ENCODE measurements around the gene PRSS53.
"Not testable (repeated sequence)": the region's sequence is repeated elsewhere in the genome, so short reads cannot be mapped to it uniquely, and the experiment has no call there.

PRSS53 gene

DNA sequence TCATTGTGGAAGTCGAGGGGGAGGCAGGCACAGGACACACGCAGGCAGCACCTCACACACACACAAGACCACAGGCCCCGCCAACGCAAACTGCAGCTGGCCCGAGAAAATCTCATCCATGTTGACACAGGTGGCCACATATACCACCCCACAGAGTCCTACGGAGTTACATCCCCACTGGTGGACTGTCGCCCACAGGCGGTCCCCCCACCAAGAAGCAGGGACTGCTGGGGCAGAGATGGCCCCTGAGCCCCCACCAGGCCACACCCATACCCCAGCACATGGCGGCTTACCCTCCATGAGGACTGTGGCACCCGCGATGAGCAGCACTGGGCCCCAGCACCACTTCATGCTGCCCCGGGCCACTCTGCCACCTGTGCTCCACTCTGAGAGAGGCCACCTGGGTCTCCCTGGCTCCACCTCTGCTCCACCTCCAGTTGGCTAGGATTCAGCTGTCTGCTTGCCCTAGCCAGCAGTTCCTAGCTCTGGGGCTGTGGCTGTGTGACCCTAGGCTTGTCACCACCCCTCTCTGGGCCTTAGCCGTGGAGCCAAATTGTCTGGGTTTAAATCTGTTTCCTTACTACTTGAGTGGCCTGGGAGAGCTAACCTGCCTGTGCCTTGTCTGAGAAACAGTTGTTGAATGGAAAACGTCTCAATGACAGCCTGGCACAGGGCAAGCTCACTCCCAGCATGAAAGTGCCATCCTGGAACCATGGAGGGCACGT lies at the start of gene PRSS53:
Gene PRSS53 (minus strand): TSS at position 485 of the 725 bp plus-strand sequence. CDS start 134 bp downstream, at position 351.
- no peak for DNase-seq
- in situ Hi-C loops (cut with HindIII; ENCODE audit: low pct_ligation_motif_present, low pct_unique_long_range_greater_than_20kb, low sequenced_read_pairs) = no loop called here

DNA sequence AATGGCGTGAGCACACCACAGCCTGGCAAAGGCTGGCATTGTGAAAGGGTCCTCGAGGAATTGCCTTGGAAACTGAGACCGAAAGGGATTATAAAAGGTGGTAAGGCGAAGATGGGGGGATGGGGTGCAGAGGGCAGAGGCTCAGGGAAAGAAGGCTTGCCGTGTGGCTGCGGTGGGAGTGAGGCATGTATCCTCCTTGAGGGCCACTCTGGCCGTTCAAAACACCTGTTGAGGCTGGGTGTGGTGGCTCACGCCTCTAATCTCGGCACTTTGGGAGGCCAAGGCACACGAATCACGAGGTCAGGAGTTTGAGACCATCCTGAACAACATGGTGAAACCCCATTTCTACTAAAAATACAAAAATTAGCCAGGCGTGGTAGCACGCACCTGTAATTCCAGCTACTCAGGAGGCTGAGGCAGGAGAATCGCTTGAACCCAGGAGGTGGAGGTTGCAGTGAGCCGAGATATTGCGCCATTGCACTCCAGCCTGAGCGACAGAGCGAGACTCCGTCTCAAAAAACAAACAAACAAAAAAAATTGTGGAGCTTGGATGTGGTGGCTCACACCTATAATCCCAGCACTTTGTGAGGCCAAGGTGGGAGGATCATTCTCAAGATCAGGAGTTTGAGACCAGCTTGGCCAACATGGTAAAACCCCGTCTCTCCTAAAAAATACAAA lies 48.2 kb upstream of the PRSS53 start:
- DNase-seq; in situ Hi-C loops (cut with HindIII; ENCODE audit: low pct_ligation_motif_present, low pct_unique_long_range_greater_than_20kb, low sequenced_read_pairs): not testable (repeated sequence)

DNA sequence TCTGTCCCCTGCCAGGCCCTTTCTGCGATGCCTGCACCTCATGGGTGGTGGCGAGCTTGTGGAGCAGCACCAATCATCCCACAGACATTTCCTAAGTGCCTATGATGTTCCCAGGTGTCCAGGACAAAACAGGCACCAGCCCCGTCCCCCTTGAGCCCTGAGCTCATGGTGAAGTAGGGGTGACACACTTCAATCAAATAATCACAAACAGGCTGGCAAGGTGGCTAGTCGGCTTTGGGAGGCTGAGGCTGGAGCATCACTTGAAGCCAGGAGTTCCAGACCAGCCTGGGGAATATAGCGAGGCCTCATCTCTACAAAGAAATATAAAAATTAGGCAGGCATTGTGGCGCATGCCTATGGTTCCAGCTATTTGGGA lies 47.5 kb upstream of the PRSS53 start:
- in situ Hi-C loops (cut with HindIII; ENCODE audit: low pct_ligation_motif_present, low pct_unique_long_range_greater_than_20kb, low sequenced_read_pairs) = no loop called here
- no peak for DNase-seq

DNA sequence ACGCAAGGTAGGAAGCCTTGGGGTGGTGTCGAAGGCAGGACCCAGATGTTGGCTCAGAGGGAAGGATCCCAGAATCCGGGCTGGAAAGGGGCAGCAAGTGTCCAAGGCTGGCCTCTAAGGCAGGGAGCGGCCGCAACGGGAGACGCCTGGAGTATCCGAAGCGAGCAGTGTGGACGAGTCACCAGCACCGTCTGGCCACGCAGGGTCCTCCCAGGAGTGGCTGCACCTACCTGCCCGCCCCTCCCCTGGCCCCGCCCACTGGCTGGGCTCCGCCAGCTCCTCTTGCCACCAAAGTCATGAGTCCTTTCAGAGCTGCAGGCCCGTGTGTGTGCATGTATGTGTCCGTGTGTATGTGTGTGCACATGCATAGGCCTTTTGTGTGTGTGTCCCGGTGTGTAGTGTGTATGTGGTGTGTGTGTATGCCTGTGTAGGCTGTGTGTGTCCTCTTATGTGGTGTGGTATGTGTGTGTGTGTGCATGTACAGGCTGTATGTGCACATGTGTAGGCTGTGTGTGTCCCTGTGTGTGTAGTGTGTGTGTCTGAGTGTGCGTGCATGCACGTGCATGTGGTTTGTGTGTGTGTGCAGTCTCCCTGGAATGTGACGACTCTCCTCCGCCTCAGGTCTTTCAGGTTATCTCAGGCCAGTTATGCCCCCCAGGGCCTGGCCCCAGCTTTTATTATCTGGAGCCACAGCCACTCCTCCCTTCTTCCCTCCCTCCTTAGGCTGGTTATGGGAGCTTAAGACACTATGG lies 47.0 kb upstream of the PRSS53 start, which contains the start of gene PRSS8:
Gene PRSS8 (minus strand): TSS at position 193 of the 752 bp plus-strand sequence. CDS start 229 bp downstream, outside the sequence.
- DNase-seq = peak; percentile 46
- in situ Hi-C loops (cut with HindIII; ENCODE audit: low pct_ligation_motif_present, low pct_unique_long_range_greater_than_20kb, low sequenced_read_pairs) = no loop called here

DNA sequence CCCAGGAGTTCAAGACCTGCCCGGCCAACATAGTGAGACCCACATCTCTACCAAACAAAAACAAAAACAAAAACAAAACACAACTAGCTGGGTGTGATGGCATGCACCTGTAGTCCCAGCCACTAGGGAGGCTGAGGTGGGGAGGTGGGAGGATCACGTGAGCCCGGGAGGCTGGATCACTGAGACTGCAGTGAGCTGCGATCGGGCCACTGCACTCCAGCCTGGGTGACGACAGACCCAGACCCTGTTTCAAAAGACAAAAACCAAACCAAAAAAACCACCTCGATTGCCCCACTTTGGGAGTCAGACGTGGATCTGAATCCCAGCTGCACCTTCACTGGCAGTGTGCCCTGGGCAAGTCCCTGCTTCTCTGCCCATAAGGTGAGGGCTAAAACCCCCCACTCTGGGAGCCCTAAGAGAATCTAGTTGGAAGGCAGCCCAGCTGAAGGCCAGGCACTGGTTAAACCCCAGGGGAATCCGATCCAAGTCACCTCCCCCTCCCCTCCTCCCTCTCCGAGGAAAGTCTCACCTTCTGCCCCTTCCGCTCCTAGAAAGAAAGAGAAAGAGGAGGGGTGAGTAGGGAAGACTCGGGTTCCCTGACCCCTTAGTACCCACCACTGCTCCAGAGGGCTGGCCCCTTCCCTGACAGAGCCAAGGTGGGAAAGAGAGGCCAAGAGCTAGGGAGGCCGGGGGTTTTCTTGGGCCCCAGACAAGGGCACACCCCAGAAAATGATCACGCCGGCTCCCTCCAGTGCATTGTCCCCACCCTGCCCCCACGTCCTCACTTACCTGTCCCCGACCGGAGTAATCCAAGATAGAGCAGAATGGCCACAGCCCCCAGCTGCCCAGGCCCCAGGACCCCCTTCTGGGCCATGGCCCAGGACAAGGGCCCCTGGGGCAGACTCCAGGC lies 46.1 kb upstream of the PRSS53 start:
- peak; percentile 35 for DNase-seq
- in situ Hi-C loops (cut with HindIII; ENCODE audit: low pct_ligation_motif_present, low pct_unique_long_range_greater_than_20kb, low sequenced_read_pairs) = no loop called here

DNA sequence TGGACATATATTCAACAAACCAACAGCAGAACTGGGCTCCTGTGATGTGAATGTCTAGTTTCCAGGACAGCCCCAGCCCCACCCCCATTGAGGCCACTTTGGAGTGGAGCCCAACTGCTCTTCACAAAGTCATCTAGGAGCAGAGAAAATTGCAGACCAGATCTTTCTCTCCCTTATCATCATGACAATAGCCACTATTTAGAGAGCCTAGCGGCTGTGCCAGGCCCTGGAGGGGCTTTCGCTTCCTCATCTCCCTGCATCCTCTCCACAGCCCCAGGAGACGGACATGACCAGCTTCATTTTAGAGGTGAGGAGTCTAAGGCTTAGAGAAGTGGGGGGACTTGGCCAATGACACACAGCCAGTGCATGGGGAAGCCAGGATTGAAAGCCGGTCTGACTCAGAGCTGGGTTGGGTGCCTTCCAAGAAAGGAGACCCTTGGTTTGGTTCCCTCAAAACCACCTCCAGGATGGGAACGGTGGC lies 45.4 kb upstream of the PRSS53 start:
- DNase-seq = peak; percentile 26
- in situ Hi-C loops (cut with HindIII; ENCODE audit: low pct_ligation_motif_present, low pct_unique_long_range_greater_than_20kb, low sequenced_read_pairs) = no loop called here

DNA sequence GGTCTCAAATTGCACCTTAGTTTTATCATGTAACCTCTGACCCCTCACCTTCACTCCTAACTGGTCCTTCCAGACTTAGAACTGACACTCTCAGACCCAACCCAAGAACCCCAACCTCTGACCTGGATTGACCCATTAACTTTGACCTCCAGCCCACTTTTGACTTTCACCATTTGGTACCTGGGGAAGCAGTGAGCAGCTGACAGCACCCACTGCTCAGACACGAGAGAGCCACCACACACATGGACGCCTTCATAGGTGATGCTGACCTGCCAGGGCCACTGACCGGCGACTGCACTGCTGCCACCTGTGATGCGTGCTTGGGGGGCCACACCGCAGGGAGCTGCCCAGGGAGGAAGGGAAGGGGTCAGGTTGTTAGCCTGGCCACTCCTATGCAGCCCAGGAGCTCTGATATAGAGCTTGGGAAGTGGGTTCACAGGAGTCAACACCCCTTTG lies 44.3 kb upstream of the PRSS53 start:
- in situ Hi-C loops (cut with HindIII; ENCODE audit: low pct_ligation_motif_present, low pct_unique_long_range_greater_than_20kb, low sequenced_read_pairs) = no loop called here
- DNase-seq = no peak

DNA sequence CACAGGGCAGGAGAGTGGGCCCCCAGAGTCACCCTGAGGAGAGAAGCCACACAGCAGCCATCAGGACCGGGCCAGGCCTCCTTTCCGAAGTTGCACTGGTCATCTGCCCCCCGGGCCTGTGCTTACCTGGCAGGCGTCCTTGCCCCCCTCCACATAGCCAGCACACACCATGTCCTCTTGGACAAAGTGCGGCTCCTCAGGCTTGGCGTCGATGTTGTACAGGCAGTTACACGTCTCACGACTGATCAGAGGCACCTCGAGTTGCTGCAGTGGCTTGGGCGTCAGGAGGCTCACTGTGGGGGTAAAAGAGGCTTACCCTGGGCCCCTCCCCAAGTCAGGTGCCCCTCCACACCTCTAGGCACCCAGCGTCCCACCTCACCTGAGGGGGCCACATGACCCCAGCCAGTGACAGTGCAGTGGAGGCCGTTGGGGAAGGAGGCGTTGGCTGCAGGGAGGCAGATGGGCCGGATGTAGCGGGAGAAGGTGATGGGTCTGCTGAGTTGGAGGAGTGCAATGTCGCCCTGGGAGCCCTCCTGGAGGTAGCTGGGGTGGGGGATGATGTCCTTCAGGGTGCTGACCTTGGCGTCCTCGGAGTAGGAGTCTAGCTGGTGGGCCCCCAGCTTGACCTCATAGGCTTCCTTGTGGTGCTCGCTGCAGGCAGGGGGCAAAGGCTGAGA lies 43.7 kb upstream of the PRSS53 start:
- in situ Hi-C loops (cut with HindIII; ENCODE audit: low pct_ligation_motif_present, low pct_unique_long_range_greater_than_20kb, low sequenced_read_pairs) = no loop called here
- no peak for DNase-seq

DNA sequence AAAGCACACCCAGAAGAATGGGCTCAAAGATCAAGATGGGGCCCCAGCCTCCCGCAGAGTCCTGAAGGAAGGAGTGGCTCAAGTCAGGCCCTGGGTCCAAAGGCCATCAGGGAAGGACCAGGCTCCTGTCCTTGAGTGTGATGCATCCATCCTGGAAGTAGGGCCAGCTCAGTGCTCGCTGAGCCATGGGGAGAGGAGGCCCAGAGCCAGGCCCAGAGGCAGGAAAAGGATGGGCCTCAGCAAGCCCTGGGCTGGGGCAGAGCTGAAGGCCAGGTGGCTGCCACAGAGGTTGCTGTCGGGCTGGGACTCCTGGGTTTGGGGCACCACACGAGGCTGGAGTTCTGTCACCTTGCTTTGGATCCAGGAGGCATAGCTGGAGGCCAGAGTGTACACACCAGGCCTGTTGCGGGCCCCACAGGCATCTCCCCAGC lies 43.1 kb upstream of the PRSS53 start:
- in situ Hi-C loops (cut with HindIII; ENCODE audit: low pct_ligation_motif_present, low pct_unique_long_range_greater_than_20kb, low sequenced_read_pairs) = no loop called here
- peak; percentile 60 for DNase-seq

DNA sequence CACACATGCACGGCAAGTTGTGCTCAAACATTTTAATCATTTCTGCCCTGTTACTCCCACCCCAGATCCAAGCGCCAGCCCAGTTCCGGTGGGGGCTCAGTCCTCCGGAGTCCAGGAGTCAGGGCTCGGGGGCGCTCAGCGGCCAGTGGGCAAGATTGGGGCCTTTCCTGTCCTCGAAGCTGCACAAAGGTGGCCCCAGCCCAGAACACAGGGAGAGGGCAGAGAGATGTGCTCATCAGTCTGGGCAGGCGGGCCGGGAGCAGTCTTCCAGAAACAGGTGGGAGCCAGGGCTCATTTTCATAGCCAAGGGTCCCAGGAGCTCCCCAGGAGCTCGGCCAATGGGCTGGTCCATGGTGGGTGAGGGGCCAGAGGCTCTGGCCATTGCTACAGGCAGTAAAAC lies 42.7 kb upstream of the PRSS53 start:
- in situ Hi-C loops (cut with HindIII; ENCODE audit: low pct_ligation_motif_present, low pct_unique_long_range_greater_than_20kb, low sequenced_read_pairs) = no loop called here
- no peak for DNase-seq

DNA sequence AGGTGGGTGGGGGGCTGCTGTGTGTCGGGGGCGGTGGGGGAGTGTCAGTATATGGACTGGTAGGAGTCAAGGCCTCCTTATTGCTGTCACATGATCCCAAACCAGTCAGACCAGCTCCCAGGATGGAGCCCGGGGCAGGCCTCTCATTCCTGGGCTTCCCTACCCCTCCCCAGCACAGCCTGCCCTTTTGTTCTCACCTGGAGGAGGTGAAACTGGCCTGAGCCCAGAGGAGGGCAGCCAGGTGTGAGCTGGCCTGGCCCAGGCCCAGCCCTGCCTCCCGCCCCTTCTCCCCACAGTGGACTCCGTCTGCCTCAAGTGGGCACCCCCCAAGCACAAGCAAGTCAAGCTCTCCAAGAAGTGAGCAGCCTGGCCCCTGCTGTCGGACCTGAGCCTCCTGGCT lies 42.2 kb upstream of the PRSS53 start:
- in situ Hi-C loops (cut with HindIII; ENCODE audit: low pct_ligation_motif_present, low pct_unique_long_range_greater_than_20kb, low sequenced_read_pairs) = no loop called here
- no peak for DNase-seq

DNA sequence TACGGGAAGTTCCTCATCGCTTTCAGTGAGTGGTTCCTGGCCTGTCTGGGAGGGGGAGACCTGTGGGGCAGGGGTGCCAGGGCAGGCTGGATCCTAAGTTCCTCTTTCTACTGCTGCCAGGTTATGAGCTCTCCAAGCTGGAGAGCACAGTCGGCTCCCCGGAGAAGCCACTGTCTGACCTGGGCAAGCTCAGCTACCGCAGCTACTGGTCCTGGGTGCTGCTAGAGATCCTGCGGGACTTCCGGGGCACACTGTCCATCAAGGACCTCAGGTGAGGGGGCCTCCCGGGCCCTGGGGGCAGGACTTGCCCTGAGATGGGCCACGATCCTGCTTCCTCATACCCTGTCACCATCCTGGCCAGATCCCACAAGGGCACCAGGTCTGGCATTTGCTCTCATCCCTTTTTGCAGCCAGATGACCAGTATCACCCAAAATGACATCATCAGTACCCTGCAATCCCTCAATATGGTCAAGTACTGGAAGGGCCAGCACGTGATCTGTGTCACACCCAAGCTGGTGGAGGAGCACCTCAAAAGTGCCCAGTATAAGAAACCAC lies 41.7 kb upstream of the PRSS53 start:
- in situ Hi-C loops (cut with HindIII; ENCODE audit: low pct_ligation_motif_present, low pct_unique_long_range_greater_than_20kb, low sequenced_read_pairs) = no loop called here
- DNase-seq = no peak

DNA sequence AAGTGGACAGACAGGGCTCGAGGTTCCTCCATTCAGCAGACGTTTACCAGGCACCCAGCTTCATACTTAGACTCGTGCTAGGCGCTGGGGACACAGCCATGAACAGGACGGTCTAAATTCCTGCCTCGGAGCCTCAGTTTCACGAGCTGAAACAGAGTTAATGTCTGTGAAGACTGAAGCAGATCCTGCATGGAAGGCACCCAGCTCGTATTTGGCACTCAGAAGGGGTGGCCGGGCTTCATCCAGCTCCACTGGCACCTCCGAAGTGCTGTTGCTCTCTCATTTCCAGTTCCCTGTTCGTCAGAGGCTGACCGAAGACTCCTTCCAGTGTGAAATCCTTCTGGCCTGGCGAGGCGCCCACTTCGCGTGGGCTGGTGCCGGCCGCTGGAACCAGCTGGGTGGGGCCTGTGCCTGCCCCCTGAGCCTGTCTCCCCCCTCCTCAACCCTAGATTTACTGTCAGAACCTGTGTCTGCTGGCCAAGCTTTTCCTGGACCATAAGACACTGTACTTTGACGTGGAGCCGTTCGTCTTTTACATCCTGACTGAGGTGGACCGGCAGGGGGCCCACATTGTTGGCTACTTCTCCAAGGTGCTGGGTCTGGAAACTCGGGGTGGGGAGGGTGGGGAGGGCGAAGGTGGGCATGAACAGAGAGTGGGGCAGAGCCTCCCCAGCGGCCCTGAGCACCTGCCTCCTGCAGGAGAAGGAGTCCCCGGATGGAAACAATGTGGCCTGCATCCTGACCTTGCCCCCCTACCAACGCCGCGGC lies 41.0 kb upstream of the PRSS53 start:
- in situ Hi-C loops (cut with HindIII; ENCODE audit: low pct_ligation_motif_present, low pct_unique_long_range_greater_than_20kb, low sequenced_read_pairs) = no loop called here
- no peak for DNase-seq

DNA sequence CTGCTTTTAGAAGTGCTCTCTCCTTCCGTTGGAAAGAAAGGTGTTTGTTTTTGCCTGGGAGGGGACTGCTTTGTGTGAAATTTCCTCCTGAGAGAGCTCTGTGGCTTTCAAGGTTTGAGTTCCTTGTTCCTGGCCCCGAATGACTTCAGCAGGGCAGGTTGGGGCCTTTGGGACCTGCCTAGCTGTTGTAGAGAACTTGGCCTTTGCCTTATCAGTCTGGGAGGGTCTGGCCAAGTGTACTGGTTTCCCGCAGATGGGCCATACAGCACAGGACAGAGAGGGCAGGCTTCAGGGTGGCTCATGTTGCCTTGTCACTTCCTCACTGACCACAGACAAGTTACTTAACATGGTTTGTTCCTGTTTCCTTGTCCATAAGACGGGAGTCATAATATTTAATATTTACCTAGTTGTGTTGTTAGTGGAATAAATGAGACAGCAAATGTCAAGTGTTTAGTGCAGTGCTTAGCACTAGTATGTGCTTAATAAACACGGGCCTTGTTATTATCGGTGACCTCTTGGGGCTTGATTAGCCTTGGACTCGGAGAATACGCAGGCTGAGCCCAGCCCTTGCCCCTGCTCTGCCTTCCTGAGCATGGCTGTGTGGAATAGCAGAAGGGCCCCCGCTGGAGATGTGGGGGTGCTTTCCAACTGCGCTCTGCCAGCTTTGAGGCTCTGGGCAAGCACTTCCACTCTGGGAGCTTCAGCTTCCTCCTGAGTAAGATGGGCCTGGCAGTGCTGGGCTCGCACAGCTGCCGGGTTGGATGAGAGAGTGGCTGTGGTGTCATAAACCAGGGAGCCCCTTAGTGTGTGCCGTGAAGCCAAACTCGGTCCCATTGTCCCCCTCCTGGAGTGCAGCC lies 40.2 kb upstream of the PRSS53 start:
- in situ Hi-C loops (cut with HindIII; ENCODE audit: low pct_ligation_motif_present, low pct_unique_long_range_greater_than_20kb, low sequenced_read_pairs) = no loop called here
- DNase-seq = no peak

DNA sequence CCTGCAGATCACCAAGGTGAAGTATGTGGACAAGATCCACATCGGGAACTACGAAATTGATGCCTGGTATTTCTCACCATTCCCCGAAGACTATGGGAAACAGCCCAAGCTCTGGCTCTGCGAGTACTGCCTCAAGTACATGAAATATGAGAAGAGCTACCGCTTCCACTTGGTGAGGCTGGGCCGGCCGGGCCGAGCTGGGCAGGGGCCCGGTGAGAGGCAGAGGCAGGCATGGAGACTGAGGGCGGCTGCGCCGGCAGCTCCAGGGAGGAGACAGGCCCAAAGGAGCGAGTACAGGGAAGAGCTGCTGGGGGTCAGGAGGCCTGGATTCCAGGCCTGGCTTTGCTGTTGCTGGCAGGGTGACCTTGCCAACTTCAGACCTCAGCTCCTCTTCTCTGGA lies 38.4 kb upstream of the PRSS53 start:
- DNase-seq = no peak
- in situ Hi-C loops (cut with HindIII; ENCODE audit: low pct_ligation_motif_present, low pct_unique_long_range_greater_than_20kb, low sequenced_read_pairs) = no loop called here

DNA sequence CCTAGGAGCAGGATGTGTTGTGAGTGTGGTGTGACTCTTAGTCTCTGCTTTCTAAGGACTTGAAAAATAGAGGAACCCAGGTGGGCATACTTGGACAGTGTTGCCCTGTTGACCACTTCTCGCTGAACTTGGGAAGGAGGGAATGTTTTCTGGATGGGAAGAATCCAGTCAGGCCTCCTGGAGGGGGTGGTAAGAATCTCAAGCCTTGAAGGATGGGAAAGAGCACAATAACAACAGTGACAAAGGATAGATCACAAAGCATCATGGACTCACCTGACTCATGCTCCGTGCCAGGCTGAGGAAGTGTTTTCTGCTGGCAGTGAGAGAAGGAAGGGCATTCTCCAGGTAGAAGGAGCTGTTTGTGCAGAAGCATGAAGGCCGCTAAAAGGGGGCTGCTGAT lies 37.1 kb upstream of the PRSS53 start:
- DNase-seq = no peak
- in situ Hi-C loops (cut with HindIII; ENCODE audit: low pct_ligation_motif_present, low pct_unique_long_range_greater_than_20kb, low sequenced_read_pairs) = no loop called here
